ENCODE measurements around the gene PPP1CA. TPM values are rescaled to one million over a fixed set of nuclear protein-coding genes. Genes with fewer than 3 reads are reported as not detected.

Gene PPP1CA
- total RNA-seq, 1 experiment from 2014 or later, result 169 TPM

- no peaks in the 10 kb centered on the region for H3K27me3 ChIP-seq
- 0 out of 2 replicates have a peak, but pooled peaks cover 5% of the 10 kb centered on the region for H3K36me3 ChIP-seq
- no peak for DNase-seq
- no peak overlapping the region for H3K27ac ChIP-seq
- H3K4me1 ChIP-seq, result peaks cover 8% of the 10 kb centered on the region; the same call in 1 of the 2 replicates
- H3K9me3 ChIP-seq (replicated peaks), result no peaks in the 10 kb centered on the region
- no peak overlapping the region for H3K4me3 ChIP-seq
Observed at GRCh38 chr11:67437809-67438157, 36.1 kb upstream of the PPP1CA start.

- no peak within 1 kb of the TSS for H3K27ac ChIP-seq
Observed at GRCh38 chr11:67437082-67437808, 35.6 kb upstream of the PPP1CA start, which contains the start of gene PTPRCAP. Gene PTPRCAP, minus strand, starts transcription at chr11:67437682. Its CDS starts 63 bp downstream, at chr11:67437619.

GRCh38 chr11:67436459-67437081 lies 34.9 kb upstream of the PPP1CA start:
- H3K27ac ChIP-seq, result no peak overlapping the region
- H3K4me3 ChIP-seq, result no peak overlapping the region
- 0 out of 2 replicates have a peak, but pooled peaks cover 5% of the 10 kb centered on the region for H3K36me3 ChIP-seq
- peak; percentile 82 for DNase-seq
- H3K9me3 ChIP-seq (replicated peaks), result no peaks in the 10 kb centered on the region
- peaks cover 8% of the 10 kb centered on the region; the same call in 1 of the 2 replicates for H3K4me1 ChIP-seq
- no peaks in the 10 kb centered on the region for H3K27me3 ChIP-seq

More at GRCh38 chr11:67437082-67437808, 35.6 kb upstream of the PPP1CA start, which contains the start of gene PTPRCAP:
- H3K4me3 ChIP-seq, result no peak within 1 kb of the TSS
- 0 out of 2 replicates have a peak, but pooled peaks cover 5% of the 10 kb centered on the region for H3K36me3 ChIP-seq
- H3K9me3 ChIP-seq (replicated peaks), result no peaks in the 10 kb centered on the region
- DNase-seq, result no peak
- H3K4me1 ChIP-seq, result peaks cover 8% of the 10 kb centered on the region; the same call in 1 of the 2 replicates
- no peaks in the 10 kb centered on the region for H3K27me3 ChIP-seq

GRCh38 chr11:67435727-67436458 lies 34.2 kb upstream of the PPP1CA start:
- Histone ChIP-seq H3K27ac (peak overlapping the region; percentile 23; the same call in 1 of the 2 replicates), H3K36me3 (0 out of 2 replicates have a peak, but pooled peaks cover 5% of the 10 kb centered on the region), H3K4me1 (peaks cover 8% of the 10 kb centered on the region; the same call in 1 of the 2 replicates), H3K4me3 (no peak overlapping the region), H3K9me3 (replicated peaks) (no peaks in the 10 kb centered on the region), H3K27me3 (no peaks in the 10 kb centered on the region)
- no peak for DNase-seq

- Histone ChIP-seq H3K4me3 (no peak overlapping the region), H3K27me3 (no peaks in the 10 kb centered on the region), H3K9me3 (replicated peaks) (no peaks in the 10 kb centered on the region), H3K27ac (no peak overlapping the region; the same call in 1 of the 2 replicates), H3K4me1 (peaks cover 8% of the 10 kb centered on the region; the same call in 1 of the 2 replicates), H3K36me3 (0 out of 2 replicates have a peak, but pooled peaks cover 5% of the 10 kb centered on the region)
- no peak for DNase-seq
Observed at GRCh38 chr11:67435031-67435726, 33.5 kb upstream of the PPP1CA start.

GRCh38 chr11:67434395-67434881 lies 32.8 kb upstream of the PPP1CA start:
- Histone ChIP-seq H3K27ac (no peak overlapping the region), H3K27me3 (no peaks in the 10 kb centered on the region), H3K4me1 (peaks cover 8% of the 10 kb centered on the region; the same call in 1 of the 2 replicates), H3K36me3 (0 out of 2 replicates have a peak, but pooled peaks cover 5% of the 10 kb centered on the region), H3K4me3 (no peak overlapping the region), H3K9me3 (replicated peaks) (no peaks in the 10 kb centered on the region)
- no peak for DNase-seq

DNA sequence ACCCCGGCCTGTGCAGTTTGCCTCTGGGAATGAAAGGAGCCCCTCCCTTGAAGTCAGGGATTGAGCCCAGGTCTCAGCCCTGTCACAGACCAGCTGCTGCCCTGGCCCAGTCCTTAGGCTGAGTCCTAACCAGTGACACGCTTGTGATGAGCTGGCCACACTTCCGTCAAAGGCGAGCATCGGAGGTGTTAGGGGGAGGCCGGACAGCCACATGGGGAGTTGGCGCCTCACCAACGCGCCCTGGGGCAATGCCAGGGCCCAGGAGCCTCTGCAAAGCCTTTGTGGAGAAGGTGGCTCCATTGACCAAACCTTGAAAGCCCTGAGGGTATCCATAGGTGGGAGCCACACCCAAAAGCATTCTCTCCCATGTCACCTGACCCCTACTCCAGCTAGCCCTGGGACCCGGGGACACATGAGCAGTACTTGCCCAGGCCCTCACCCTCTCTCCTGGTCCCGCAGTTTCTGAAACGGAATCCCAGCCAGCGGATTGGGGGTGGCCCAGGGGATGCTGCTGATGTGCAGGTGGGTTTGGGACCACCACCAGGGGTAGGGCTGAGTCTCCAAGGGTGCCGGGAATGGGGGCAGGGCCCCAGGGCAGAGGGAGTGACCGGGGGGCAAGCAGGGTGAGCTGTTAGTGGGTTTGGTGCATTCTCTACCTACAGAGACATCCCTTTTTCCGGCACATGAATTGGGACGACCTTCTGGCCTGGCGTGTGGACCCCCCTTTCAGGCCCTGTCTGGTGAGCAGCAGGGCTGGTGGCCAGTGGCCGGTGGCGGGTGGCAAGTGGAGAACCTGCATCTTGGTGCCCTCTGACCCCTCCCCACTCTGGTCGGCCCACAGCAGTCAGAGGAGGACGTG lies 32.1 kb upstream of the PPP1CA start:
- no peak for DNase-seq
- Histone ChIP-seq H3K36me3 (0 out of 2 replicates have a peak, but pooled peaks cover 5% of the 10 kb centered on the region), H3K27ac (no peak overlapping the region), H3K4me3 (no peak overlapping the region), H3K9me3 (replicated peaks) (no peaks in the 10 kb centered on the region), H3K27me3 (no peaks in the 10 kb centered on the region), H3K4me1 (peaks cover 8% of the 10 kb centered on the region; the same call in 1 of the 2 replicates)

DNA sequence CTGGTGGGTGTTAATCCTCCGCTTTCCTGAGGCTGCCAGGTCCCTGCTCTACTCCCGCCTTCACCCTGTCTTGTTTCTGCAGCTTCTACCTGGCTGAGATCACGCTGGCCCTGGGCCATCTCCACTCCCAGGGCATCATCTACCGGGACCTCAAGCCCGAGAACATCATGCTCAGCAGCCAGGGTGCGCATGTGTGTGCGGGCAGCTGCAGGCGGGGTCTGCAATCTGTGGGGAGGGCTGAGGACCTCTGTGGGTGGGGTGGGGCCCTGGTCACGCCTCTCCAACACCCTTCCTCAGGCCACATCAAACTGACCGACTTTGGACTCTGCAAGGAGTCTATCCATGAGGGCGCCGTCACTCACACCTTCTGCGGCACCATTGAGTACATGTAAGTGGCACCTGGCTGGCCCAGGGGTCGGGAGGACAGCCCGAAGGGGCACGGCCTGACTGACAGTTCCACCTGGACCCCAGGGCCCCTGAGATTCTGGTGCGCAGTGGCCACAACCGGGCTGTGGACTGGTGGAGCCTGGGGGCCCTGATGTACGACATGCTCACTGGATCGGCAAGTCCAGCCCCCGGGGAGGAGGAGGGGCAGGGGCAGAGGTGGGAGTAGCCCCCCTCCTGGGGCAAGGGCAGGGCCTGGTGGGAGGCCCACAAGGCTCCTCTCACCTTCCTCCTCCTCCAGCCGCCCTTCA lies 31.1 kb upstream of the PPP1CA start:
- no peak overlapping the region for H3K4me3 ChIP-seq
- no peaks in the 10 kb centered on the region for H3K9me3 ChIP-seq (replicated peaks)
- H3K36me3 ChIP-seq, result 0 out of 2 replicates have a peak, but pooled peaks cover 5% of the 10 kb centered on the region
- H3K27me3 ChIP-seq, result no peaks in the 10 kb centered on the region
- no peak for DNase-seq
- no peak overlapping the region for H3K27ac ChIP-seq
- H3K4me1 ChIP-seq, result peaks cover 8% of the 10 kb centered on the region; the same call in 1 of the 2 replicates

DNA sequence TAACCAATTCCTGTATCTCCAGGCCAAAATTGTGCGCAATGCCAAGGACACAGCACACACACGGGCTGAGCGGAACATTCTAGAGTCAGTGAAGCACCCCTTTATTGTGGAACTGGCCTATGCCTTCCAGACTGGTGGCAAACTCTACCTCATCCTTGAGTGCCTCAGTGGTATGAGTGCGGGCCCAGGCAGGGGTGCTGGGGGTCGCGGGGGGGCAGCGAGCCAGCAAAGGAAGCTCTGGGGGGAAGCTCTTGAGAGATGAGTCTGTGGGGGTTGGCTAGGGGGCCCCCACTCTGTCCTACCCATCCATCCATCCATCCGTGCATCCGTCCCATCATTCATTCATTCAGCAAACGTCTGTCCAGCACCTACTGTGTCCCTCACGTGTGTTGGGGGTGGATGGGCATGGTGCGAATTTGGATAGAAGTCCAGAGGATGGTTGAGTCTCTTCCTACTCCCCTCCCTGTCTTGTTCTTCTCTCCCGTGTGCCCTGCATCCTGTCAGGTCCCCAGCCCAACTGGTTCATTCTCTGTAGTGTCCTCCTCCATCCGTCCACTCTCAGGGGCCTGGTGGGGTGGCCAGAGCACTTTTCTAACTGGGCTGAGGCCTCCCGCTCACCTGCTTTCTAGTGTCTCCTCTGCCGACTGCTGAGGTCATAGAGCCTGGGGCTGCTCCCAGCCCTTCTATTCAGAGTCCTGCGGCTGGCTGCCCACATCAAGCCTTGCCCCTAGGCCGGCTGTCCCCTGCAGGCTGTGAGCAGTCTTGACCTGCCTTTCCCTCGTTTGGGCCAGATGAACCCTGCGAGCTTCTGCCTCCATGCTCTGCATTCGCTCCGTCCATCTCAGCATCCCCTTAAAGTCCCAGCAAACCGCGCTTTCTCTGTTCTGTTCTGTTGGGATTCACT lies 29.9 kb upstream of the PPP1CA start:
- no peaks in the 10 kb centered on the region for H3K27me3 ChIP-seq

GRCh38 chr11:67429722-67430121 lies 28.1 kb upstream of the PPP1CA start:
- DNase-seq, result no peak
- H3K27me3 ChIP-seq, result no peaks in the 10 kb centered on the region
- no peaks in the 10 kb centered on the region for H3K9me3 ChIP-seq (replicated peaks)
- H3K36me3 ChIP-seq, result 0 out of 2 replicates have a peak, but pooled peaks cover 2% of the 10 kb centered on the region
- no peak overlapping the region for H3K27ac ChIP-seq
- H3K4me1 ChIP-seq, result no peaks in the 10 kb centered on the region
- H3K4me3 ChIP-seq, result no peak overlapping the region

More for the DNA sequence above, 29.9 kb upstream of the PPP1CA start:
- Histone ChIP-seq H3K4me3 (no peak overlapping the region), H3K9me3 (replicated peaks) (no peaks in the 10 kb centered on the region), H3K36me3 (0 out of 2 replicates have a peak, but pooled peaks cover 5% of the 10 kb centered on the region), H3K27ac (no peak overlapping the region), H3K4me1 (peaks cover 6% of the 10 kb centered on the region; the same call in 1 of the 2 replicates)
- DNase-seq, result no peak

- no peaks in the 10 kb centered on the region for H3K4me1 ChIP-seq
- H3K4me3 ChIP-seq, result peak overlapping the region; percentile 94
- no peaks in the 10 kb centered on the region for H3K9me3 ChIP-seq (replicated peaks)
- no peaks in the 10 kb centered on the region for H3K36me3 ChIP-seq
- H3K27me3 ChIP-seq, result no peaks in the 10 kb centered on the region
- no peak for DNase-seq
- no peak overlapping the region for H3K27ac ChIP-seq
Observed at GRCh38 chr11:67429038-67429668, 27.5 kb upstream of the PPP1CA start.
